HepG2 (cell line): ENCODE results near the gene NOM1. TPM values are rescaled to one million over a fixed set of nuclear protein-coding genes. Genes with fewer than 3 reads are reported as not detected.

Experiments
- ATAC-seq: fragments of 200-7000 bp; cut with Tn5 transposase; 3 replicates; pipeline ENCODE4 v1.9.1; 2020; ENCODE audit warnings: mild to moderate bottlenecking, moderate library complexity
- BruUV-seq: library from RNA; stranded (reverse); fragments of 400-500 nt; replicated peaks from 2 replicates; lab custom pipeline; 2021; lab: Mats Ljungman, UMichigan
- CTCF ChIA-PET: fragments of 300-600 bp; formaldehyde crosslinking; extraction: SDS; loops from one replicate; lab custom pipeline; 2021; ENCODE audit warnings: low total read pairs, inconsistent platforms, low intra/inter-chr PET ratio; lab: Yijun Ruan, JAX
- POLR2A ChIA-PET: fragments of 350-600 bp; sonication (Branson Sonifier 250); formaldehyde crosslinking; loops from one replicate; lab custom pipeline; 2020; ENCODE audit warnings: antibody characterized with exemption, inconsistent platforms; lab: Yijun Ruan, JAX
- DNase-seq: peaks from one replicate; pipeline ENCODE4 v3.0.0-alpha.2; 2015; ENCODE audit warnings: low spot score
- FAIRE-seq: peaks from 3 replicates; lab custom pipeline; 2011; peaks lifted over from hg19 to GRCh38; lab: Jason Lieb, UNC
- H2AFZ ChIP-seq: one replicate; pipeline ENCODE4 v1.6.1; 2011; ENCODE audit warnings: low read length, inconsistent platforms
- H3K27ac ChIP-seq: fragments of 300-600 bp; 3 replicates; pipeline ENCODE4 v1.8.0; 2011; ENCODE audit warnings: mixed run types, mild to moderate bottlenecking, mixed read lengths, low read length, inconsistent platforms; ENCODE audit not compliant: insufficient read depth; ENCODE audit errors: extremely low read length
- H3K27me3 ChIP-seq, 2 experiments: fragments of 200-600 bp in 1 of 2; 2 replicates in 1 of 2; 3 replicates in 1 of 2; pipeline versions ENCODE4 v1.6.0 to v1.8.0; 2011; ENCODE audit warnings: low read length in 2 of 2, mild to moderate bottlenecking in 2 of 2, moderate library complexity in 2 of 2, inconsistent platforms in 1 of 2; ENCODE audit not compliant: insufficient read depth in 2 of 2, control insufficient read depth in 1 of 2
- H3K36me3 ChIP-seq, 2 experiments: fragments of 200-600 bp in 1 of 2; replicated peaks in 1 of 2; 2 replicates in 1 of 2; 3 replicates in 1 of 2; pipeline versions ENCODE4 v1.5.1 to v1.8.0; 2011; ENCODE audit warnings: low read length in 2 of 2, inconsistent platforms in 1 of 2; ENCODE audit not compliant: insufficient read depth in 2 of 2, control insufficient read depth in 1 of 2
- H3K4me1 ChIP-seq: 2 replicates; pipeline ENCODE4 v1.5.1; 2012; ENCODE audit warnings: low read length, inconsistent platforms; ENCODE audit not compliant: insufficient read depth
- H3K4me2 ChIP-seq: 2 replicates; pipeline ENCODE4 v1.6.0; 2011; ENCODE audit warnings: low read depth, low read length, inconsistent platforms
- H3K4me3 ChIP-seq, 3 experiments: fragments of 200-600 bp in 1 of 3; sonication (generic), shearing (Covaris generic) in 1 of 3; replicated peaks in 1 of 3; 2 replicates each; pipeline ENCODE4 v1.5.1; 2011 to 2016; ENCODE audit warnings: low read length in 3 of 3, inconsistent platforms in 2 of 3, low read depth in 2 of 3, mild to moderate bottlenecking in 2 of 3, control low read depth in 1 of 3, mixed read lengths in 1 of 3; ENCODE audit not compliant: insufficient read depth in 1 of 3
- H3K79me2 ChIP-seq: one replicate; pipeline ENCODE4 v1.6.1; 2011; ENCODE audit warnings: low read length, inconsistent platforms; ENCODE audit not compliant: insufficient read depth
- H3K9ac ChIP-seq: 2 replicates; pipeline ENCODE4 v1.6.0; 2011; ENCODE audit warnings: mild to moderate bottlenecking, low read depth, low read length, inconsistent platforms; ENCODE audit not compliant: insufficient read depth
- H3K9me3 ChIP-seq: 2 replicates; pipeline ENCODE4 v1.5.1; 2012; ENCODE audit warnings: mild to moderate bottlenecking, low read length
- H4K20me1 ChIP-seq: 2 replicates; pipeline ENCODE4 v1.6.0; 2011; ENCODE audit warnings: inconsistent platforms, mild to moderate bottlenecking, low read length, moderate library complexity; ENCODE audit not compliant: insufficient read depth
- CEBPG ChIP-seq: IDR thresholded peaks from 2 replicates; pipeline ENCODE4 v1.6.1; 2016
- HDAC6 ChIP-seq: fragments of 200-600 bp; sonication (generic); IDR thresholded peaks from 2 replicates; pipeline ENCODE4 v1.7.0; 2017; ENCODE audit warnings: mild to moderate bottlenecking, antibody characterized with exemption, low read length, low read depth
- KDM2A ChIP-seq: sonication (generic); formaldehyde crosslinking; IDR thresholded peaks from 2 replicates; pipeline ENCODE4 v1.4.0; 2020; ENCODE audit warnings: low read depth, missing genetic modification reagents, borderline replicate concordance
- MAFK ChIP-seq, 2 experiments: IDR thresholded peaks in 1 of 2; conservative IDR thresholded peaks in 1 of 2; 2 replicates each; pipeline ENCODE4 v1.6.1; 2011; ENCODE audit warnings: improper control_type of control experiment in 2 of 2, low read length in 2 of 2
- NFATC3 ChIP-seq: sonication (generic); formaldehyde crosslinking; IDR thresholded peaks from 2 replicates; pipeline ENCODE4 v1.5.1; 2020; ENCODE audit warnings: mild to moderate bottlenecking, missing genetic modification reagents
- ZFP41 ChIP-seq: sonication (generic); formaldehyde crosslinking; IDR thresholded peaks from 2 replicates; pipeline ENCODE4 v1.4.0; 2020; ENCODE audit warnings: mild to moderate bottlenecking, missing genetic modification reagents, borderline replicate concordance
- ZNF256 ChIP-seq: sonication (generic); formaldehyde crosslinking; conservative IDR thresholded peaks from 2 replicates; pipeline ENCODE4 v1.4.0; 2020; ENCODE audit warnings: missing genetic modification reagents
- ZNF431 ChIP-seq: sonication (generic); formaldehyde crosslinking; IDR thresholded peaks from 2 replicates; pipeline ENCODE4 v1.9.0; 2022; ENCODE audit warnings: missing genetic modification reagents, low read depth, mild to moderate bottlenecking, borderline replicate concordance
- ZNF660 ChIP-seq: sonication (generic); formaldehyde crosslinking; IDR thresholded peaks from 2 replicates; pipeline ENCODE4 v1.5.1; 2020; ENCODE audit warnings: mild to moderate bottlenecking, low read depth, missing genetic modification reagents, borderline replicate concordance
- ZNF777 ChIP-seq: sonication (generic); formaldehyde crosslinking; IDR thresholded peaks from 2 replicates; pipeline ENCODE4 v1.4.0; 2020; ENCODE audit warnings: missing genetic modification reagents
- ZNF781 ChIP-seq: sonication (generic); formaldehyde crosslinking; IDR thresholded peaks from 2 replicates; pipeline ENCODE4 v1.5.1; 2020; ENCODE audit warnings: borderline replicate concordance, mild to moderate bottlenecking, missing genetic modification reagents; ENCODE audit errors: not compliant biosample characterization
- WGBS: methylation state at CpG from one replicate; pipeline ENCODE4 v1.1.6; 2017; ENCODE audit warnings: low lambda C conversion rate; 5-methylcytosine and 5-hydroxymethylcytosine counted together
- in situ Hi-C: cut with HindIII; loops from 2 replicates; pipeline ENCODE4 v1.10.0; 2017; ENCODE audit warnings: low pct_unique_long_range_greater_than_20kb; ENCODE audit not compliant: extremely low pct_ligation_motif_present
- intact Hi-C: fragments of 100-400 bp; cut with micrococcal nuclease; formaldehyde crosslinking; loops from one replicate; pipeline ENCODE4 v1.10.0; 2022; ENCODE audit not compliant: unreplicated experiment
- polyA plus RNA-seq, 8 experiments: library from polyadenylated mRNA; depleted of rRNA in 3 of 8; stranded (reverse) in 7 of 8; unstranded in 1 of 8; fragments of >200 nt; fragmentation: Illumina TruSeq in 4 of 8; extraction: Trizol in 4 of 8; gene quantifications; 2 replicates each; pipeline versions ENCODE4 v1.2.1 to v1.2.3, GENCODE V29; 2011 to 2016; ENCODE audit warnings: low read depth in 4 of 8, missing spikeins in 1 of 8, mixed read lengths in 1 of 8; ENCODE audit not compliant: insufficient read depth in 1 of 8
- total RNA-seq, 5 experiments: library from RNA; depleted of rRNA; stranded (reverse); fragments of >200 nt; fragmentation: Illumina TruSeq; extraction: Trizol; gene quantifications; 2 replicates each; pipeline ENCODE4 v1.2.3, GENCODE V29; 2016; ENCODE audit warnings: low read depth in 1 of 5
- TF ChIP-seq, protein P1 (sequence below): sonication (generic); formaldehyde crosslinking; IDR thresholded peaks from 2 replicates; pipeline ENCODE4 v1.8.0; 2022; ENCODE audit warnings: missing genetic modification reagents, mild to moderate bottlenecking, moderate library complexity, borderline replicate concordance
- TF ChIP-seq, protein P2 (sequence below), 2 experiments: fragments of 450-650 bp in 1 of 2; sonication (generic) in 1 of 2; formaldehyde crosslinking; IDR thresholded peaks; 2 replicates each; pipeline versions ENCODE4 v1.5.0 to v1.8.0; 2020 to 2022; ENCODE audit warnings: mild to moderate bottlenecking in 1 of 2, missing genetic modification reagents in 1 of 2
- TF ChIP-seq, protein P3 (sequence below): sonication (generic); formaldehyde crosslinking; IDR thresholded peaks from 2 replicates; pipeline ENCODE4 v1.8.0; 2022; ENCODE audit warnings: low read depth, missing genetic modification reagents

NOM1 gene
- total and polyA plus RNA-seq, 2 of the 13 experiments (the other 11 are each of a cell fraction or from before 2014, with no cell fraction given), result 14.2 to 26.2 TPM

DNA sequence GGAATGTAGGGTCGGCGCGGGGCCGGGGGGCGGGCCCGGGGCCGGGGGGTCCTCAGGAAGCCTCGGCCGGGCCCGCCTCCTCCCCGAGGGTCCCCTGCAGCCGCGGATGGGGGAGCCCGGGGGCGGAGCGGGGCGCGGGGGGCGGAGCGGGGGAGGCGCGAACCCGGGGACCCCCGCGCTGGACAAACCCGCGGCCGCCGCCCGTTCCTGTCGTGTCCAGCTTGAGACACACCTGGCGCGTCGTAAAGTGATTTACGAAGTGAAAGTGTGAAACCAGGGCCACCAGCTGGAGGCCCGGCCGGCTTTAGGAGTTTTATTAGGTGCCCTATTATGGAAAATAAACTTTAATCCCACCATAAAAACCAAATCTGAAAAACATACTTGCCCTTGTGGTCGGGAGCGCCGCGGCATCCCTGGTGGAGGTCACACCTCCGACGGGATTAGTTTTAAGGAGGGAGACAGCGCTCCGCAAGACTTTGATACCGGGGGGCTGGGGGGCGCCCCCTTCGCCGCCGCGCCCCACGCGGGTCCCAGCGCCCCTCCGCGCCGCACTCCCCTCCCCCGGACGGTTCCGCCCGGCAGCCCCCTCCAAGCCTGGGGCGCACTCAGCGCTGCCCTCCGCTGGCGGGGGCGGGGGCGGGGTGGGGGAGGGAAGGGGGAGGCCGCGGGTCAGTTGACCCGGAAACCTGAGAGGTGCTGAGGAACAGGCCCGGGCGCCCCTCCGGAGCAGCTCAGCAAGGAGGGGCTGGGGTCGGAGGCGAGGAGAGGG is 50.6 kb downstream of the NOM1 start (continued):
- TF ChIP-seq ZNF777 (CRISPR knock-in tag) (0 out of 2 replicates have a peak, but pooled peaks have one; percentile 27), KDM2A (CRISPR knock-in tag) (0 out of 2 replicates have a peak, but pooled peaks have one; percentile 3)

DNA sequence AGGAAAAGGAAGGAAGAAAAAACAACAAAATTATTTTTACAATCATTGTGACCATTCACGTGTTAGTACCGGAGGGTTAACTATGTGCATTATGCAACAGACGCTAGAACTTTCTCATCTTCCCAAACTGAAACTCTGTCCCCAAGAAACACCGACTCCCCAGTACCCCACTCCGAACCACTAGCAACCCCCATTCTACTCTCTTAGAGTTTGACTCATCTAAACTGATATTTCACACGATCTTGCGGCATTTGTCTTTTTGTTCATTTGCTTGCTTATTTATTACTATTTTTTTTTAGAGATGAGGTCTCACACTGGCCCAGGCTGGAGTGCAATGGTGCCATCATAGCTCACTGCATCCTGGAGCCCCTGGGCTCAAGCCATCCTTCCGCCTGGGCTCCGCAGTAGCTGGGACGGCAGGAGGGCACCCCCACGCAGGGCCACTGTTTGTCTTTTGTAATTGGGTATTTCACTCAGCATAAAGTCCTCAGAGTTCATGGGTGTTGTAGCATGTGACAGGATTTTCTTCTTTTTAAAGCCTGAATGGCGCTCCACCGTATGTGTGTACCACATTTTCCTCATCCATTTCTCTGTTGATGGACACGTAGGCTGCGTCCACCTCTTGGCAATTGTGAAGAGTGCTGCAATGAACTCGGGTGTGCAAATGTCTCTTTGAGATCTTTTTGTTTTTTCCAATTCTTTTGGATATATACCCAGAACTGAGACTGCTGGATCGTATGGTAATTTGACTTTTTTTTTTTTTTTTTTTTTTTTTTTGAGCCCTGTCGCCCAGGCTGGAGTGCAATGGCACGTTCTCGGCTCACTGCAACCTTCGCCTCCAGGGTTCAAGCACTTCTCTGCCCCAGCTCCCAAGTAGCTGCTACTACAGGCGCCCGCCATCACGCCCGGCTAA is 51.5 kb downstream of the NOM1 start:
- peak; percentile 11; the same call in 1 of the 3 replicates for ATAC-seq
- FAIRE-seq, result no peak
- Histone ChIP-seq H3K79me2 (no peaks in the 10 kb centered on the region), H3K4me2 (peak overlapping the region; percentile 69), H4K20me1 (0 out of 2 replicates have a peak, but pooled peaks cover 2% of the 10 kb centered on the region), H3K36me3 (peaks cover 0 to 3% of the 10 kb centered on the region in 2 experiments; a peak in 1 of 5 replicates), H3K27me3 (peaks cover 0 to 27% of the 10 kb centered on the region in 2 experiments; a peak in 4 of 5 replicates), H3K4me3 (peak overlapping the region; percentile 23 to 69 (median 56); a peak in 4 of 6 replicates), H2AFZ (no peak overlapping the region), H3K4me1 (peaks cover 10% of the 10 kb centered on the region), H3K9me3 (no peaks in the 10 kb centered on the region), H3K27ac (no peak overlapping the region), H3K9ac (no peak overlapping the region)
- in situ Hi-C loops (no loop called here), intact Hi-C loops (no loop called here)
- ChIA-PET CTCF (no interaction called here), POLR2A (interaction anchor here (1.0 to 2.1 kb wide), 2 partner anchors 9 to 12 kb away, joined by 4 to 9 read pairs; partner anchors contain the start of gene MNX1)
- WGBS, result 54% methylated on average over 25 of the region's 25 CpGs
- BruUV-seq, result no TSS peak
- DNase-seq, result no peak
- no peak for TF ChIP-seq ZFP41
- TF ChIP-seq, protein P1, sequence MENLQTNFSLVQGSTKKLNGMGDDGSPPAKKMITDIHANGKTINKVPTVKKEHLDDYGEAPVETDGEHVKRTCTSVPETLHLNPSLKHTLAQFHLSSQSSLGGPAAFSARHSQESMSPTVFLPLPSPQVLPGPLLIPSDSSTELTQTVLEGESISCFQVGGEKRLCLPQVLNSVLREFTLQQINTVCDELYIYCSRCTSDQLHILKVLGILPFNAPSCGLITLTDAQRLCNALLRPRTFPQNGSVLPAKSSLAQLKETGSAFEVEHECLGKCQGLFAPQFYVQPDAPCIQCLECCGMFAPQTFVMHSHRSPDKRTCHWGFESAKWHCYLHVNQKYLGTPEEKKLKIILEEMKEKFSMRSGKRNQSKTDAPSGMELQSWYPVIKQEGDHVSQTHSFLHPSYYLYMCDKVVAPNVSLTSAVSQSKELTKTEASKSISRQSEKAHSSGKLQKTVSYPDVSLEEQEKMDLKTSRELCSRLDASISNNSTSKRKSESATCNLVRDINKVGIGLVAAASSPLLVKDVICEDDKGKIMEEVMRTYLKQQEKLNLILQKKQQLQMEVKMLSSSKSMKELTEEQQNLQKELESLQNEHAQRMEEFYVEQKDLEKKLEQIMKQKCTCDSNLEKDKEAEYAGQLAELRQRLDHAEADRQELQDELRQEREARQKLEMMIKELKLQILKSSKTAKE, result no peak
- no peak for TF ChIP-seq ZNF781
- TF ChIP-seq, protein P2, sequence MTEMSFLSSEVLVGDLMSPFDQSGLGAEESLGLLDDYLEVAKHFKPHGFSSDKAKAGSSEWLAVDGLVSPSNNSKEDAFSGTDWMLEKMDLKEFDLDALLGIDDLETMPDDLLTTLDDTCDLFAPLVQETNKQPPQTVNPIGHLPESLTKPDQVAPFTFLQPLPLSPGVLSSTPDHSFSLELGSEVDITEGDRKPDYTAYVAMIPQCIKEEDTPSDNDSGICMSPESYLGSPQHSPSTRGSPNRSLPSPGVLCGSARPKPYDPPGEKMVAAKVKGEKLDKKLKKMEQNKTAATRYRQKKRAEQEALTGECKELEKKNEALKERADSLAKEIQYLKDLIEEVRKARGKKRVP (CRISPR knock-in tag; IDR thresholded peaks at IDR 0.05), result peak in 1 of 2 experiments; percentile 84; a peak in 1 of 4 replicates
- TF ChIP-seq HDAC6, result no peak
- no peak for TF ChIP-seq NFATC3 (CRISPR knock-in tag)
- 0 out of 2 replicates have a peak, but pooled peaks have one; percentile 30 for TF ChIP-seq CEBPG
- no peak for TF ChIP-seq ZNF256 (CRISPR knock-in tag)
- TF ChIP-seq MAFK (conservative IDR thresholded peaks at IDR 0.05 in 1 of 2, IDR thresholded peaks at IDR 0.05 in 1 of 2; ENCODE audit: low read length in 2 of 2), result no peak
- TF ChIP-seq ZNF431 (CRISPR knock-in tag), result no peak
- TF ChIP-seq ZNF660 (CRISPR knock-in tag), result no peak
- TF ChIP-seq, protein P3, sequence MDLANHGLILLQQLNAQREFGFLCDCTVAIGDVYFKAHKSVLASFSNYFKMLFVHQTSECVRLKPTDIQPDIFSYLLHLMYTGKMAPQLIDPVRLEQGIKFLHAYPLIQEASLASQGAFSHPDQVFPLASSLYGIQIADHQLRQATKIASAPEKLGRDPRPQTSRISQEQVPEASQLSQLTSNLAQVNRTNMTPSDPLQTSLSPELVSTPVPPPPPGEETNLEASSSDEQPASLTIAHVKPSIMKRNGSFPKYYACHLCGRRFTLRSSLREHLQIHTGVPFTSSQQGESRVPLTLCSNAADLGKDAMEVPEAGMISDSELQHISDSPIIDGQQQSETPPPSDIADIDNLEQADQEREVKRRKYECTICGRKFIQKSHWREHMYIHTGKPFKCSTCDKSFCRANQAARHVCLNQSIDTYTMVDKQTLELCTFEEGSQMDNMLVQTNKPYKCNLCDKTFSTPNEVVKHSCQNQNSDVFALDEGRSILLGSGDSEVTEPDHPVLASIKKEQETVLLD (CRISPR knock-in tag), result no peak
